A673 (cell line): ENCODE measurements around the gene OSBPL8.

Source experiments
- EZH2 ChIP-seq: fragments of 200-600 bp; sonication (generic); IDR thresholded peaks from 2 replicates; pipeline ENCODE4 v1.6.1; 2017; ENCODE audit warnings: borderline replicate concordance, low read depth, mild to moderate bottlenecking, mixed read lengths, antibody characterized with exemption, low read length; ENCODE audit not compliant: poor library complexity, severe bottlenecking
- TF ChIP-seq, protein P1 (sequence below): fragments of 300-800, 200-600 bp; sonication (generic); conservative IDR thresholded peaks from 2 replicates; pipeline ENCODE4 v1.5.1; 2017; ENCODE audit warnings: low read depth, mild to moderate bottlenecking, antibody characterized with exemption, low read length, moderate library complexity, mixed read lengths

DNA sequence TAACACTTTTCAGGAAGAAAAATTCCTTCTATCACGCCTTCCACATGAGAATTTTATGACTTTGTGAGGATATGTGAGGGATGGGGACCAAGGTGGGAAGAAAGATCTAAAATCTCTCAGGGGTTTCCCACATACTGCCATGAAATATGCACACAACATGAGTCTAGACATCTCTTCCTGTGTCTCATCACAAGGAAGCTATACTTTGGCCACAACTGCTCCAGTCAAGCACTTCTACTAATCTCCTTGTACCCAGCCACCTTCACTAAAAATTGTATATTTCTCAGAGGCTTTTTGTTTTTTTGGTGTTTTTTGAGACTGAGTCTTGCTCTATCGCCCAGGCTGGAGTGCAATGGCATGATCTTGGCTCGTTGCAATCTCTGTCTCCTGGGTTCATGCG is 3.2 kb downstream of the OSBPL8 start:
- TF ChIP-seq, protein P1, sequence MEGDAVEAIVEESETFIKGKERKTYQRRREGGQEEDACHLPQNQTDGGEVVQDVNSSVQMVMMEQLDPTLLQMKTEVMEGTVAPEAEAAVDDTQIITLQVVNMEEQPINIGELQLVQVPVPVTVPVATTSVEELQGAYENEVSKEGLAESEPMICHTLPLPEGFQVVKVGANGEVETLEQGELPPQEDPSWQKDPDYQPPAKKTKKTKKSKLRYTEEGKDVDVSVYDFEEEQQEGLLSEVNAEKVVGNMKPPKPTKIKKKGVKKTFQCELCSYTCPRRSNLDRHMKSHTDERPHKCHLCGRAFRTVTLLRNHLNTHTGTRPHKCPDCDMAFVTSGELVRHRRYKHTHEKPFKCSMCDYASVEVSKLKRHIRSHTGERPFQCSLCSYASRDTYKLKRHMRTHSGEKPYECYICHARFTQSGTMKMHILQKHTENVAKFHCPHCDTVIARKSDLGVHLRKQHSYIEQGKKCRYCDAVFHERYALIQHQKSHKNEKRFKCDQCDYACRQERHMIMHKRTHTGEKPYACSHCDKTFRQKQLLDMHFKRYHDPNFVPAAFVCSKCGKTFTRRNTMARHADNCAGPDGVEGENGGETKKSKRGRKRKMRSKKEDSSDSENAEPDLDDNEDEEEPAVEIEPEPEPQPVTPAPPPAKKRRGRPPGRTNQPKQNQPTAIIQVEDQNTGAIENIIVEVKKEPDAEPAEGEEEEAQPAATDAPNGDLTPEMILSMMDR: no peak
- TF ChIP-seq EZH2: no peak
